CD14-positive monocyte (primary cell): ENCODE results near the gene TMEM167B. TPM values are rescaled to one million over a fixed set of nuclear protein-coding genes. Genes with fewer than 3 reads are reported as not detected.
A peak's percentile ranks its signal among the peaks of the same experiment; 100 is the strongest.

Source experiments
- DNase-seq, 3 donors: peaks; one replicate each; pipeline ENCODE4 v3.0.0-alpha.2; 2011 to 2022
- H2AFZ ChIP-seq: 2 replicates; pipeline ENCODE4 v1.6.0; 2012; ENCODE audit warnings: mild to moderate bottlenecking, low read depth, low read length, inconsistent platforms; ENCODE audit not compliant: insufficient read depth, poor library complexity, severe bottlenecking
- H3K27ac ChIP-seq, 2 donors: 1 replicate in 1 of 2; 2 replicates in 1 of 2; pipeline ENCODE4 v1.5.1; 2012 to 2013; ENCODE audit warnings: low read length in 2 of 2, control low read depth in 1 of 2, inconsistent platforms in 1 of 2, low read depth in 1 of 2, mild to moderate bottlenecking in 1 of 2
- H3K27me3 ChIP-seq, 2 donors: one replicate each; pipeline versions ENCODE4 v1.6.0 to v1.6.1; 2011 to 2013; ENCODE audit warnings: low read length in 2 of 2; ENCODE audit not compliant: control insufficient read depth in 2 of 2, insufficient read depth in 2 of 2
- H3K36me3 ChIP-seq, 2 donors: replicated peaks in 1 of 2; 1 replicate in 1 of 2; 2 replicates in 1 of 2; pipeline versions ENCODE4 v1.5.1 to v1.6.1; 2012 to 2013; ENCODE audit warnings: low read length in 2 of 2, control low read depth in 1 of 2, inconsistent platforms in 1 of 2, mild to moderate bottlenecking in 1 of 2; ENCODE audit not compliant: insufficient read depth in 2 of 2, control insufficient read depth in 1 of 2
- H3K4me1 ChIP-seq, 2 donors: 1 replicate in 1 of 2; 2 replicates in 1 of 2; pipeline versions ENCODE4 v1.5.1 to v1.6.1; 2012 to 2013; ENCODE audit warnings: low read length in 2 of 2, control low read depth in 1 of 2, inconsistent platforms in 1 of 2, mild to moderate bottlenecking in 1 of 2, moderate library complexity in 1 of 2; ENCODE audit not compliant: insufficient read depth in 2 of 2, control insufficient read depth in 1 of 2
- H3K4me2 ChIP-seq: replicated peaks from 2 replicates; pipeline ENCODE3; 2012; ENCODE audit warnings: low read length, moderate library complexity, mild to moderate bottlenecking; ENCODE audit not compliant: poor library complexity, severe bottlenecking; ENCODE audit errors: extremely low read depth
- H3K4me3 ChIP-seq, 3 experiments: fragments of 200-600 bp in 1 of 3; sonication (generic) in 1 of 3; replicated peaks in 1 of 3; 1 replicate in 2 of 3; 2 replicates in 1 of 3; pipeline ENCODE4 v1.5.1; 2011 to 2013; ENCODE audit warnings: low read length in 3 of 3, mild to moderate bottlenecking in 3 of 3, control low read depth in 2 of 3, low read depth in 2 of 3, inconsistent platforms in 1 of 3, moderate library complexity in 1 of 3
- H3K79me2 ChIP-seq: 2 replicates; pipeline ENCODE4 v1.6.0; 2012; ENCODE audit warnings: mild to moderate bottlenecking, control low read depth, inconsistent platforms, low read length, moderate library complexity; ENCODE audit not compliant: insufficient read depth
- H3K9ac ChIP-seq: 2 replicates; pipeline ENCODE4 v1.6.0; 2017; ENCODE audit warnings: low read length, mild to moderate bottlenecking; ENCODE audit not compliant: insufficient read depth, poor library complexity, severe bottlenecking
- H3K9me3 ChIP-seq, 2 donors: replicated peaks in 1 of 2; 1 replicate in 1 of 2; 2 replicates in 1 of 2; pipeline versions ENCODE4 v1.5.1 to v1.6.1; 2012 to 2013; ENCODE audit warnings: low read length in 2 of 2, control low read depth in 1 of 2; ENCODE audit not compliant: control insufficient read depth in 1 of 2, insufficient read depth in 1 of 2
- H4K20me1 ChIP-seq: 2 replicates; pipeline ENCODE4 v1.6.0; 2012; ENCODE audit warnings: mild to moderate bottlenecking, low read length, control low read depth, moderate library complexity; ENCODE audit not compliant: insufficient read depth
- H3K27ac Mint-ChIP-seq, 7 donors: one replicate each; pipeline ENCODE4 v1.8.0; 2020; ENCODE audit warnings: mild to moderate bottlenecking in 7 of 7, mixed read lengths in 7 of 7, moderate library complexity in 6 of 7, inconsistent platforms in 2 of 7
- H3K27me3 Mint-ChIP-seq, 3 donors: one replicate each; pipeline ENCODE4 v1.8.0; 2021 to 2022; ENCODE audit warnings: low read depth in 3 of 3, mild to moderate bottlenecking in 3 of 3, mixed read lengths in 3 of 3, moderate library complexity in 3 of 3, inconsistent platforms in 1 of 3
- H3K36me3 Mint-ChIP-seq, 2 donors: one replicate each; pipeline ENCODE4 v1.8.0; 2020; ENCODE audit warnings: mixed read lengths in 2 of 2, inconsistent platforms in 1 of 2, mild to moderate bottlenecking in 1 of 2
- H3K4me1 Mint-ChIP-seq: one replicate; pipeline ENCODE4 v1.8.0; 2020; ENCODE audit warnings: mild to moderate bottlenecking, mixed read lengths
- H3K4me3 Mint-ChIP-seq, 2 donors: one replicate each; pipeline ENCODE4 v1.8.0; 2020; ENCODE audit warnings: mild to moderate bottlenecking in 2 of 2, mixed read lengths in 2 of 2, moderate library complexity in 1 of 2
- H3K9me3 Mint-ChIP-seq, 7 donors: one replicate each; pipeline ENCODE4 v1.8.0; 2020 to 2022; ENCODE audit warnings: mixed read lengths in 7 of 7, mild to moderate bottlenecking in 6 of 7, moderate library complexity in 6 of 7, inconsistent platforms in 2 of 7
- WGBS: methylation state at CpG from one replicate; pipeline ENCODE4 v1.1.5; 2013; ENCODE audit warnings: missing lambda C conversion rate; ENCODE audit not compliant: insufficient coverage; 5-methylcytosine and 5-hydroxymethylcytosine counted together
- intact Hi-C, 2 donors: fragments of 100-400 bp; cut with micrococcal nuclease; formaldehyde crosslinking; loops; one replicate each; pipeline versions ENCODE4 v1.15.0 to v1.15.1; 2023
- polyA plus RNA-seq, 3 donors: library from polyadenylated mRNA; depleted of rRNA in 1 of 3; unstranded in 2 of 3; stranded (reverse) in 1 of 3; fragments of 300-500 nt in 2 of 3; fragments of >200 nt in 1 of 3; fragmentation: Illumina TruSeq in 2 of 3; gene quantifications; 1 replicate in 2 of 3; 2 replicates in 1 of 3; pipeline ENCODE4 v1.2.3, GENCODE V29; 2012 to 2021
- TF ChIP-seq, protein P1 (sequence below): fragments of 200-600 bp; IDR thresholded peaks from one replicate; pipeline ENCODE4 v1.8.0; 2022; ENCODE audit warnings: antibody characterized with exemption, mild to moderate bottlenecking

TMEM167B gene
- polyA plus RNA-seq, 3 donors, result 39.2 to 50.8 (median 43.3) TPM

DNA sequence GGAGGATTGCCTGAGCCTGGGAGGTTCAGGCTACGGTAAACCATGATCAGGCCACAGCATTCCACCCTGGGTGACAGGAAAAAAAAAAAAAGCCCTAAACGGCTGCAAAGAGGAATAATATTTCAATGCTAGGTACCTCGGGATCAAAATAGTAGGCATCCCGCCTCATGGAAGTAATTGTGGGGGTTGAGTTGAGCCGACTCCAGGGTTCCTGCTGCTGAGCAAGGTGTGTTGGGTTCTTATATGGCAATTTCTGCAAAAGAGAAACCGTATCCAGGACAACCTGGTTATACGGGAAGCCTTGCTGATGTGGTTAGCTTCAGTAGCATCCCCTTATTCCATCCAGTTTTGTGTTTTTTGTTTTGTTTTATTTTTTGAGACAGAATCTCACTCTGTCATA, 17.2 kb downstream of the TMEM167B start:
- 85% methylated on average over 5 of the region's 7 CpGs for WGBS
- Histone ChIP-seq H3K36me3 (no peaks in the 10 kb centered on the region), H2AFZ (no peak overlapping the region), H3K4me2 (no peak overlapping the region), H3K27me3 (peaks cover 0 to 2% of the 10 kb centered on the region in 2 donors), H3K9me3 (no peaks in the 10 kb centered on the region), H4K20me1 (no peaks in the 10 kb centered on the region), H3K4me1 (peaks cover 24 to 26% of the 10 kb centered on the region in 2 donors), H3K4me3 (no peak overlapping the region), H3K27ac (no peak overlapping the region), H3K79me2 (no peaks in the 10 kb centered on the region), H3K9ac (no peak overlapping the region)
- TF ChIP-seq, protein P1, sequence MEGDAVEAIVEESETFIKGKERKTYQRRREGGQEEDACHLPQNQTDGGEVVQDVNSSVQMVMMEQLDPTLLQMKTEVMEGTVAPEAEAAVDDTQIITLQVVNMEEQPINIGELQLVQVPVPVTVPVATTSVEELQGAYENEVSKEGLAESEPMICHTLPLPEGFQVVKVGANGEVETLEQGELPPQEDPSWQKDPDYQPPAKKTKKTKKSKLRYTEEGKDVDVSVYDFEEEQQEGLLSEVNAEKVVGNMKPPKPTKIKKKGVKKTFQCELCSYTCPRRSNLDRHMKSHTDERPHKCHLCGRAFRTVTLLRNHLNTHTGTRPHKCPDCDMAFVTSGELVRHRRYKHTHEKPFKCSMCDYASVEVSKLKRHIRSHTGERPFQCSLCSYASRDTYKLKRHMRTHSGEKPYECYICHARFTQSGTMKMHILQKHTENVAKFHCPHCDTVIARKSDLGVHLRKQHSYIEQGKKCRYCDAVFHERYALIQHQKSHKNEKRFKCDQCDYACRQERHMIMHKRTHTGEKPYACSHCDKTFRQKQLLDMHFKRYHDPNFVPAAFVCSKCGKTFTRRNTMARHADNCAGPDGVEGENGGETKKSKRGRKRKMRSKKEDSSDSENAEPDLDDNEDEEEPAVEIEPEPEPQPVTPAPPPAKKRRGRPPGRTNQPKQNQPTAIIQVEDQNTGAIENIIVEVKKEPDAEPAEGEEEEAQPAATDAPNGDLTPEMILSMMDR, result no peak
- peak overlapping the region in 1 of 2 donors; percentile 14 for H3K4me3 Mint-ChIP-seq
- H3K36me3 Mint-ChIP-seq, result peaks cover 3 to 6% of the 10 kb centered on the region in 2 donors
- no peak overlapping the region for H3K27ac Mint-ChIP-seq
- peaks cover 6 to 15% (median 10%) of the 10 kb centered on the region in 3 donors for H3K27me3 Mint-ChIP-seq
- intact Hi-C loops, result no loop called here
- H3K4me1 Mint-ChIP-seq, result peaks cover 35% of the 10 kb centered on the region
- H3K9me3 Mint-ChIP-seq, result peaks cover 0 to 3% (median 0%) of the 10 kb centered on the region in 7 donors
- DNase-seq, result no peak

DNA sequence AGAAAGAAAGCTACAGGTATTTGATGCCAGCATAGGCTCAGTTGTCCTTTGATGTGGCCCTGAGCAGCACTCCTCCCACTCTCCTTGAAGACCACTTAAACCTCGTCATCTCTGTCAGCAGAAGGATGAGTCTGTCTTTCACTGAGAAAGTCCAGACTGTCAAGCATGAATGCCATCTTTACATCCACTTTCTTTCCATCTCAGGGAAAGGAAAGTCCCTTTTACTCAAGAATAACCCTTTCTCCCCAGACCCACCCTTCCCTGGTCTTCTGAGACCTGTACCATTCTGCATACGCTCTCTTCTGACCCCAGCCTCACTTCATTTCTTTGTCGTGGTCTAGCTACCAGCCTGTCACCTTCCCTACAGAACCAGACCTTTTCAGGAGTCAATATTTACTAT, 19.3 kb downstream of the TMEM167B start:
- WGBS, result 90% methylated on average over 3 of the region's 3 CpGs
- no peaks in the 10 kb centered on the region for H4K20me1 ChIP-seq
- H3K27me3 Mint-ChIP-seq, result peaks cover 26 to 35% (median 29%) of the 10 kb centered on the region in 3 donors
- no peak overlapping the region for H3K9ac ChIP-seq
- peaks cover 0 to 10% of the 10 kb centered on the region in 2 donors for H3K9me3 ChIP-seq
- peaks cover 44% of the 10 kb centered on the region for H3K4me1 Mint-ChIP-seq
- no peak for DNase-seq
- peaks cover 3 to 12% of the 10 kb centered on the region in 2 donors for H3K36me3 Mint-ChIP-seq
- no peak overlapping the region for H2AFZ ChIP-seq
- H3K9me3 Mint-ChIP-seq, result peaks cover 0 to 14% (median 6%) of the 10 kb centered on the region in 7 donors
- H3K79me2 ChIP-seq, result no peaks in the 10 kb centered on the region
- H3K27me3 ChIP-seq, result peaks cover 17 to 19% of the 10 kb centered on the region in 2 donors
- intact Hi-C loops, result loop anchor here (5.0 to 10.0 kb wide), 2 partner anchors 68 to 145 kb away; partner anchors contain the start of genes CLCC1 (in 2 of the 2) and WDR47 (in 2 of the 2)
- peak overlapping the region in 1 of 2 donors; percentile 8 for H3K4me3 Mint-ChIP-seq
- H3K4me2 ChIP-seq, result no peak overlapping the region
- no peak overlapping the region for H3K27ac ChIP-seq
- peak overlapping the region in 1 of 7 donors; percentile 22 for H3K27ac Mint-ChIP-seq
- H3K4me1 ChIP-seq, result peaks cover 35 to 36% of the 10 kb centered on the region in 2 donors
- TF ChIP-seq, protein P1, result no peak
- H3K4me3 ChIP-seq, result no peak overlapping the region
- no peaks in the 10 kb centered on the region for H3K36me3 ChIP-seq
